ENCODE data around the gene ACSM4.

Gene ACSM4

GRCh38 chr12:7344833-7345606 lies 41.1 kb downstream of the ACSM4 start:
- H3K79me2 ChIP-seq (ENCODE audit: low read length): no peaks in the 10 kb centered on the region
- peaks cover 4% of the 10 kb centered on the region; the same call in 1 of the 2 replicates for H3K27me3 ChIP-seq (ENCODE audit: low read depth, low read length)
- TF ChIP-seq CTCF (IDR thresholded peaks at IDR 0.05; ENCODE audit: low read depth, low read length) (no peak), EZH2phosphoT487 (IDR thresholded peaks at IDR 0.05; ENCODE audit: low read depth) (no peak)
- no peaks in the 10 kb centered on the region for H3K4me1 ChIP-seq (ENCODE audit: low read length)
- H3K9ac ChIP-seq (ENCODE audit: low read length): no peak overlapping the region
- H3K4me3 ChIP-seq (ENCODE audit: low read length): no peak overlapping the region
- no peaks in the 10 kb centered on the region for H4K20me1 ChIP-seq (ENCODE audit: insufficient read depth, low read length)
- H3K27ac ChIP-seq (ENCODE audit: low read length): no peak overlapping the region
- no peaks in the 10 kb centered on the region for H3K9me3 ChIP-seq (ENCODE audit: insufficient read depth, low read length)
- H2AFZ ChIP-seq (ENCODE audit: low read depth, low read length): no peak overlapping the region
- no peaks in the 10 kb centered on the region for H3K36me3 ChIP-seq (replicated peaks; ENCODE audit: low read depth, low read length)
- H3K4me2 ChIP-seq (ENCODE audit: low read length): no peak overlapping the region

DNA sequence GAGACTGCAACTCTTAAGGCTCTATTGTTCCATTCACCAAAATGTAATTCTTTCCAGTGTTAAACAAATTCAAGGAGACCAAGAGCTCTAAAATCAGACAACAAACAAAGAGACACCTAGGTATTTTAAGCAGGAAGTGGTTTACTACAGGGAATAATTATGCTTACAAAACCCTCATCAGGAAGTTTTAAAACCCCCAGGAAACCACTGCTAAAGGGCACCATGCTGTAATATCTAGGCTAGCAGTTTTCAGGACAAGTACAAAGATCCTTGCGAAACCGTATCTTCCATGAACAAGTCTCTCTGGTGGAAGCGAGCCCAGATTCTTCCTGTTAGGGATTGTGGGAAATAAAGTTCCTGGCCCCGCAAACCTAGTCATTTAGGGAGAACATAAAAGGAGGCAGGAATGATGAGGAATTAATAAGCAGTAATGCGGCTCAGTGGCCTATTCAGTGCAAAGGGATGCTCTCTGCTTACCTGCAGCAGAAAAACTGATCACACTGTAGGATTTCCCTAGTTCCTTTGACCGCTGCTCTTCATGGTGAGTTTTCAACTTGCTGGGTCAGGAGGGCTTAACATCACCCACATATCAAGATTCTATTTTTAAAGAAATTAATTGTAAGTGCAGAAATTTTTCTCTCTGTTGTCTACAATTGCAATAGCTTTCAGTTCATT lies 42.8 kb downstream of the ACSM4 start:
- Histone ChIP-seq H3K79me2 (ENCODE audit: low read length) (no peaks in the 10 kb centered on the region), H3K9ac (ENCODE audit: low read length) (no peak overlapping the region), H3K36me3 (replicated peaks; ENCODE audit: low read depth, low read length) (no peaks in the 10 kb centered on the region), H3K27me3 (ENCODE audit: low read depth, low read length) (peaks cover 9% of the 10 kb centered on the region; the same call in 1 of the 2 replicates), H2AFZ (ENCODE audit: low read depth, low read length) (no peak overlapping the region), H3K9me3 (ENCODE audit: insufficient read depth, low read length) (no peaks in the 10 kb centered on the region), H3K27ac (ENCODE audit: low read length) (no peak overlapping the region), H3K4me3 (ENCODE audit: low read length) (no peak overlapping the region), H3K4me2 (ENCODE audit: low read length) (no peak overlapping the region), H3K4me1 (ENCODE audit: low read length) (no peaks in the 10 kb centered on the region), H4K20me1 (ENCODE audit: insufficient read depth, low read length) (no peaks in the 10 kb centered on the region)
- TF ChIP-seq CTCF (IDR thresholded peaks at IDR 0.05; ENCODE audit: low read depth, low read length) (no peak), EZH2phosphoT487 (IDR thresholded peaks at IDR 0.05; ENCODE audit: low read depth) (no peak)

GRCh38 chr12:7349418-7349817 lies 45.5 kb downstream of the ACSM4 start:
- no peak overlapping the region for H3K4me3 ChIP-seq (ENCODE audit: low read length)
- TF ChIP-seq EZH2phosphoT487 (IDR thresholded peaks at IDR 0.05; ENCODE audit: low read depth) (no peak), CTCF (IDR thresholded peaks at IDR 0.05; ENCODE audit: low read depth, low read length) (no peak)
- H3K9me3 ChIP-seq (ENCODE audit: insufficient read depth, low read length): no peaks in the 10 kb centered on the region
- peaks cover 12% of the 10 kb centered on the region; the same call in 1 of the 2 replicates for H3K27me3 ChIP-seq (ENCODE audit: low read depth, low read length)
- H4K20me1 ChIP-seq (ENCODE audit: insufficient read depth, low read length): no peaks in the 10 kb centered on the region
- H3K27ac ChIP-seq (ENCODE audit: low read length): no peak overlapping the region
- H3K4me2 ChIP-seq (ENCODE audit: low read length): no peak overlapping the region
- no peak overlapping the region for H3K9ac ChIP-seq (ENCODE audit: low read length)
- no peak overlapping the region for H2AFZ ChIP-seq (ENCODE audit: low read depth, low read length)
- no peaks in the 10 kb centered on the region for H3K79me2 ChIP-seq (ENCODE audit: low read length)
- H3K4me1 ChIP-seq (ENCODE audit: low read length): no peaks in the 10 kb centered on the region
- H3K36me3 ChIP-seq (replicated peaks; ENCODE audit: low read depth, low read length): no peaks in the 10 kb centered on the region

DNA sequence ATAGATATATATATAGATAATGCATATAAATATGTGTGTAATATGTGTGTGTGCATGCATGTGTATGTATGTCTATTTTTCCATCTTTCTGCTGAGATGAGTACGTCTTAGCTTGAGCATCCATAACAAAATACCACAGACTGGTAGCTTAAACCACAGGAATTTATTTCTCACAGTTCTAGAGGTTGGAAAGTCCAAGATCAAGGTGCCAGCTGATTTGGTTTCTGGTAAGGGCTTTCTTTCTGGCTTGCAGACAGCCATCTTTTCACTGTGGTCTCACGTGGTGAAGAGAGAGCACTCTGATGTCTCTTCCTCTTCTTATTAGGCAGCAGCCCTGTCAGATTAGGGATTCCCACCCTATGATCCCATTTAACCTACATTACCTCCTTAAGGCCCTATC lies 47.3 kb downstream of the ACSM4 start:
- Histone ChIP-seq H3K9me3 (ENCODE audit: insufficient read depth, low read length) (no peaks in the 10 kb centered on the region), H3K79me2 (ENCODE audit: low read length) (no peaks in the 10 kb centered on the region), H3K27ac (ENCODE audit: low read length) (no peak overlapping the region), H3K36me3 (replicated peaks; ENCODE audit: low read depth, low read length) (no peaks in the 10 kb centered on the region), H3K4me2 (ENCODE audit: low read length) (no peak overlapping the region), H4K20me1 (ENCODE audit: insufficient read depth, low read length) (no peaks in the 10 kb centered on the region), H3K4me3 (ENCODE audit: low read length) (no peak overlapping the region), H3K9ac (ENCODE audit: low read length) (no peak overlapping the region), H3K27me3 (ENCODE audit: low read depth, low read length) (peaks cover 15% of the 10 kb centered on the region; the same call in 1 of the 2 replicates), H3K4me1 (ENCODE audit: low read length) (no peaks in the 10 kb centered on the region), H2AFZ (ENCODE audit: low read depth, low read length) (no peak overlapping the region)
- TF ChIP-seq CTCF (IDR thresholded peaks at IDR 0.05; ENCODE audit: low read depth, low read length): no peak
- no peak for TF ChIP-seq EZH2phosphoT487 (IDR thresholded peaks at IDR 0.05; ENCODE audit: low read depth)
